GM21423 (cell line): ENCODE data around the gene EIF4G3.
A peak's percentile ranks its signal among the peaks of the same experiment; 100 is the strongest.
"Not testable (repeated sequence)": the region's sequence is repeated elsewhere in the genome, so short reads cannot be mapped to it uniquely, and the experiment has no call there.

Experiments used
- ATAC-seq: cut with Tn5 transposase; IDR thresholded peaks from one replicate; pipeline ENCODE4 v1.9.1; 2021; ENCODE audit warnings: mild to moderate bottlenecking, moderate library complexity; ENCODE audit not compliant: unreplicated experiment

The EIF4G3 gene, protein sequence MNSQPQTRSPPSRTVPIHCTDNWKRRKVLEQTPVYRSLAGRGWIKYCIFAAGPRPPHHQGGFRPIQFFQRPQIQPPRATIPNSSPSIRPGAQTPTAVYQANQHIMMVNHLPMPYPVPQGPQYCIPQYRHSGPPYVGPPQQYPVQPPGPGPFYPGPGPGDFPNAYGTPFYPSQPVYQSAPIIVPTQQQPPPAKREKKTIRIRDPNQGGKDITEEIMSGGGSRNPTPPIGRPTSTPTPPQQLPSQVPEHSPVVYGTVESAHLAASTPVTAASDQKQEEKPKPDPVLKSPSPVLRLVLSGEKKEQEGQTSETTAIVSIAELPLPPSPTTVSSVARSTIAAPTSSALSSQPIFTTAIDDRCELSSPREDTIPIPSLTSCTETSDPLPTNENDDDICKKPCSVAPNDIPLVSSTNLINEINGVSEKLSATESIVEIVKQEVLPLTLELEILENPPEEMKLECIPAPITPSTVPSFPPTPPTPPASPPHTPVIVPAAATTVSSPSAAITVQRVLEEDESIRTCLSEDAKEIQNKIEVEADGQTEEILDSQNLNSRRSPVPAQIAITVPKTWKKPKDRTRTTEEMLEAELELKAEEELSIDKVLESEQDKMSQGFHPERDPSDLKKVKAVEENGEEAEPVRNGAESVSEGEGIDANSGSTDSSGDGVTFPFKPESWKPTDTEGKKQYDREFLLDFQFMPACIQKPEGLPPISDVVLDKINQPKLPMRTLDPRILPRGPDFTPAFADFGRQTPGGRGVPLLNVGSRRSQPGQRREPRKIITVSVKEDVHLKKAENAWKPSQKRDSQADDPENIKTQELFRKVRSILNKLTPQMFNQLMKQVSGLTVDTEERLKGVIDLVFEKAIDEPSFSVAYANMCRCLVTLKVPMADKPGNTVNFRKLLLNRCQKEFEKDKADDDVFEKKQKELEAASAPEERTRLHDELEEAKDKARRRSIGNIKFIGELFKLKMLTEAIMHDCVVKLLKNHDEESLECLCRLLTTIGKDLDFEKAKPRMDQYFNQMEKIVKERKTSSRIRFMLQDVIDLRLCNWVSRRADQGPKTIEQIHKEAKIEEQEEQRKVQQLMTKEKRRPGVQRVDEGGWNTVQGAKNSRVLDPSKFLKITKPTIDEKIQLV (N-terminal part only)

DNA sequence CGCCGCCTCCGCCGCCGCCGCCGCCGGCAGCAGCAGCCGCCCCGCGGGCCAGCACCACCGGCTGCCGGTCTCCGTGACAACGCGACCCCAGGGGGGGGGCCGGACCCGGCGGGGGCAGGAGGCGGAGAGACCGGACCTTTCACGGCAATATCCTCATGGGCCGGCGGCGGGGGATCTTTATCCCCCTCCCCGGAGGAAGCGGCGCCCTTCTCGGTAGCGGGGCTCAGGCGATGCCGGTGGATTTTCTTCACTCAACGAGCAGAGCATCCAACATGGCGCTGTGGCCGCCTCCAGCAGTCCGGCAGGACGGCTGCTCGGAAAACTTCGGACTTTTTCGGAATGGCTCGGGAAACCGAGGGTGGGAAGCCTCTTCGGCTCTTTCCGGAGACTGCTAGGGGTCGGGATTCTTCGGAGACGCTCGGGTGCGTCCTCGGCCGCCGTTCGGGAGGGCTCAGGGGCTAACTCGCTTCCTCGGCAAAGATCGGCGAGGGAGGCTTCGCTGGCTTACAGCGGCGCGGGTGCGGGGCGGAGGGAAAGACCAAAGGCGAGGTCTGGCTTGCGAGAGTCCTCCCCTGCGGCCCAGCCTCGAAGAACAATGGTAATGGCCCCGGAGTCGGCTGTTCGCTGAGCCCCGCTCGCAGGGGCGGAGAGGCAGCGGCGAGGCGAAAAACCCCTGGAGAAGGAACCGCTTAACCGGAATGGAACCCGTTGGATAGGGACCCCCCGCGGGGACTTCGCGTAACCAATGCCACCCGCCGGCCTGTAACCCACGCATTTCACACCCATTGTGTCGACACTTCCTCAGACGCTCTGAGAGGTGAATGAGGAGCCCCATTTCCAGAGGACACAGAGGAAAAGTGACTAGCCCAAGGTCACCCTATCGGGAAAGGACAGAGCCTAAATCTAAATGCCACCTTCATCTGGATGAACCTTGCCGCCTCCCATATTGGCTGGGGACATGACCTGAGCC is at the start of gene EIF4G3:
EIF4G3 (minus strand) TSS at position 312 of the 970 bp plus-strand sequence. CDS start 174,155 bp downstream, outside the sequence.
- ATAC-seq: peak; percentile 92

DNA sequence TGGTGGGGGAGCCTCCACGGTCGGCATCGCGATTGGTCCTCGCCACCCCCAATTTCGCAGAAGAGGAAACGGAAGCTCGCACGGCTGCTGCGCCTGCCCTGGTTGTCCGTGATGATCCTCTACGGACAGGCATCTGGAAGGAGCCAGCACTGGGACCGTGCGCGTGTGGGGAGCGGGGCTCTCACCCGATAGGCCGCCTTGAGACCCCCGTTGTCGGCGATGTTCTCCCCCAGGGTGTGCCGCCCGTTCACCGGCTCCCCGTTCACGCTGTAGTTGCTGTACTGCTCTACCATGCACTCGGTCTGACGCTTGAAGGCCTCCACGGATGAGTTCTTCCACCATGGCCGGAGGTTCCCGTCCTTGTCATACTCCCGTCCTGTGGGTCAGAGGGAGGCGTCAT is 48.4 kb upstream of the EIF4G3 start:
- ATAC-seq: no peak

DNA sequence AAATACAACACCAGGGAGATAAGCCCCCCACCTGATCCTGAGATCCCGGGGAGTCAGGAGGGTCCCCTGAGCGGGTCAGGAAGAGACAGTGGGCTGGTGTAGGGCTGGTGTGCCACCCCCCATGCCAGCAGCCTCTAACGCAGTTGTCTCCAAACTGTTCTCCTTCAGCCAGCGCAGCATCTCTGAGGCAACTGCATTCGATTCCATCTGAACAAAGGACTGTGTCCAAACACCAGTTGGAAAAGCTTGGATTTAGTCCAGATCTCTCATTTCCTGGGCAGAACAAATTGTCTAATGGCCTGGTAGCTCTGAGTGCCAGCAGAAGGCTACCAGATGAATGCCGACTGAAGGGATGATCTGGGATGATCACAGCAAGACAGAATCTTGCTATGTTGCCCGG is 44.1 kb upstream of the EIF4G3 start:
- no peak for ATAC-seq

DNA sequence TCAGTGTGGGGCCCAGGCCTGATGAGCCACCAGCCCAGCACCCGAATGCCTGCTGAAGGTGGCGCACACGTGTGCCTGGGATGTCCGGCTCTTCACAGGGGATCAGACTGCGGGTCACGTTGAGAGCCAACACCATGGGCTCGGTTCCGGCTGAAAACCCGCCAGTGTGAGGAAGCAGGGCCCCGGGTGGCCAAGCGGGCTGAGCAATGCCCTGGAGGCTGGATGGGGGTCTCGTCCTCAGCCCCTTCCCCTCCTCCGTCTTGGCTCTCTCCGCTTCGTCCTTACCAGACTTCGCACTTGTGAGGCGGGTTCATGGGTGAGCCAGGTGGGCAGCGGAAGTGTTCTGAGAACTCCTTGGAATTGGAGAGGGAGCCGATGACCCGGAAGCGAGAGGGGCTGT is 43.0 kb upstream of the EIF4G3 start:
- ATAC-seq: no peak

DNA sequence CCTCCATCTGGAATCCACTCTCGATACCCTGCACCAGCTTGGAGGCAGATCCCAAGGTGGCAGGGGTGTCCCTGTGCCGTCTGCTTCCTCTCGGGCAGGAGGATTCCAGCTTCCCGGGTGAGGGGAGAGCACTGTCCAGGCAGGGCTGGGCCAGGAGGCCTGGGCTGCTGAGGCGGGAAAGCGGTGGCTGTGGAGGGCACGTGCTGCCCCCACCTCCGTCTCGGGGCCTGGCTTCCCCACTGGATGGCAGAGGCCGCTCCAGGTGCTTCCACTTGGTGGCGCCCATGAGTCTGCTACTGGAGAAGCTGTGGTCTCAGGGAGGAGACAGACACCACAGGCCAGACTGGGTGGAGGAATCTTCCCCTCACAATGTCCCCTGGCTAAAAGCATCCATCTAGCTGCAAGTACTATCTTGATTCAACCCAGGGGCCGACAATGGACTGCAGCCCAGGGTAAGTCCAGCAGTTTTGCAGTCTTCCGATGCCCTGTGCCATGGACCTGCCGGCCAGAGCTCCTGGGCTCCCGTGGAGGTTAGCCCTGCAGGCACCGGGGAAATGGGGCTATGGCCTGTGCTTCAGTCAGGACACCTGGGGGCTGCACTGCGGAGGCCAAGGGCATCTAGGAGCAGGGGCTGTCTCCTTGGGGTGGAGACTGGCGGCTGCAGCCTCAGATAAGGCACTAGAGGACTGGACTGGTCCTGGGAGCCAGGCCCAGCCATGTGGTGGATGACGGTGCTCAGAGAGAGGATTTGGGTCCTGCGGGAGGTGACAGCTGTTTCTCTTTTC is 41.3 kb upstream of the EIF4G3 start:
- ATAC-seq: no peak

DNA sequence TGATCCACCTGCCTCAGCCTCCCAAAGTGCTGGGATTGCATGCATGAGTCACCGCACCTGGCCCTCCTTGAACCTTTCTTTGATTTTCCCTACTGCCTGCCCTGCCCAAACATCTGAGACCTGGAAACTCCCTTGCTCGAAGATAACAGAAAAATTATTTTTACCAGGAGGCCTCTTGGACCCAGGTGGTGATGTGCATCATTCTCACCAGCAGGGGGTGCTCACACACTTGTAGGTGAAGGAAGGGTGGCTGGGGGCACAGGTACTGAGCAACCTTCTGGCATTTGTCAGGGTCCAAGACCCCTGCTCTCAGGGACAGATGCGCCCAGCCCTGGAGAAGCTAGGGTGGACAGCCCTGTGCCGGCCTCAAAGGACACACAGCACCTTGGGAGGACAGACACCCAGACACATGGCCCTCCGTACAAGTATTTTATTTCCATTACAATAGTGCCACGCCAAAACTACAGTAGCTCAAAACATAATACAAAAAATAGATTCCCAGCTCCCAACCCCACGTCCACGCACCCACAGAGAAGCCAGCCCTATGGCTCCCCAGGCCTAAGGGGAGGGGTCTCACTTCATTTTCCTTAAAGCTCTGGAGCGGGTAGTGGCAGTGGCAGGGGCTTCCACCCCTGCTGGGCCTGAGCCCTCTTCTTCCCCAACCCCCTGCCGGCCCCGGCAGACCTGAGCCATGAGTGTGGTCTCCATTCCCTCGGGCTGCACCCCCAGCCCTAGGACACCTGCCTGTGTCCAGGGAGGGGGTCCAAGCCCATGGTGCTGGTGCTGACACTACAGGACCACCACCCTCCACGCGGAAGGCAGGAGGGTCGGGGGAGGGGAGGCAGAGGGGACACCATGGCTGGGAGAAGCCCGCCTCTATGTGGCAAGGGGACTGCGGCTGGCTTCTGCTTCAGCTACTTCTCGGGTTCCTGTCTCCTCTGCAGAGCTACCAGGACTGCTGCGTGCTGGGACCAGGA is 40.4 kb upstream of the EIF4G3 start:
- ATAC-seq: no peak

DNA sequence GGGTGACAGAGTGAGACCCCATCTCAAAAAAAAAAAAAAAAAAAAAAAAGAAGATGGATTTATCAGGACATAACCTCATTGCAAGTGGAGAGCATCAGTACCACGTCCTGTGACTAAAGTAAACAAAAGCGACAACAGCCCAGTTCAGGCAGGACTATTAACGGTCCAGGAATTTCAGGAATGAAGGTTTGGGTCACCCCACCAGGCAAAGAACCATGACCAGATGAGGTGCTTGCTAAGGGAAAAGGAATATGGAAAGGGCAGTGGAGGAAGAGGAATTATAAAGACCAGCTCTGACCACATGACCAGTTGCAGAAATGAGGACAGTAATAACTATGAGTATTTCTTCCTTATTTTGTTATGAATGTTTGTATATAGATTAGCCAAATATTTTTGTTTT is 35.4 kb upstream of the EIF4G3 start:
- ATAC-seq: no peak

DNA sequence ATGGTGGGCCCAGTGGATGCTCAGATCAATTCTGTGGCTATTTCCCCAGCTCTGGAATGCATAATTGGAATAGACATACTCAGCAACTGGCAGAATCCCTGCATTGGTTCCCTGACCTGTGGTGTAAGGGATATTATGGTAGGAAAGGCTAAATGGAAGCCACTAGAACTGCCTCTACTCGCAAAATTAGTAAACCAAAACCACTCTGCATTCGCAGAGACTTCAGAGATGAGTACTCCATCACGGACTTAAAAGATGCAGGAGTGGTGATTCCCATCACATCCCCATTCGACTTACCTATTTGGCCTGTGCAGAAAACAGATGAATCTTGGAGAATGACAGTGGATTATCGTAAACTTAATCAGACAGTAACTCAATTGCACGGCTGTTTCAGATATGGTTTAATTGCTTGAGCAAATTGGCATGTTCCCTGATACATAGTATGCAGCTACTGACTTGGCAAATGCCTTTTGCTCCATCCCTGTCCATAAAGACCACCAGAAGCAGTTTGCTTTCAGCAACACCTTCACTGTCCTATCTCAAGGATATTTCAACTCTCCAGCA is 31.5 kb upstream of the EIF4G3 start:
- ATAC-seq: not testable (repeated sequence)

DNA sequence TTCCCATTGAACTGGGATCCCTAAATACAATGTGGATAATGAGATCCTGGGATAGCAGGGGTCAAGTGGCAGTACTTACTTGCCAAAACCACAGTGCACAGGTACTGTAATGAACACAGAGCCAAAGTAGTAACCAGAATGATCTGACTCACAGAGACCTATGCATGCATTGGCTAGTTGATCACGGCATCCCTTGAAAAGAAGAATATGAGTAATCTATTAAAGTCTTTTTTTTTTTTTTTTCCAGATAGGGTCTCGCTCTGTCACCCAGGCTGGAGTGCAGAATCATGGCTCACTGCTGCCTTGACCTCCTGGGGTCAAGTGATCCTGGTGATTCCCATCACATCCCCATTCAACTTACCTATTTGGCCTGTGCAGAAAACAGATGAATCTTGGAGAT is 29.4 kb upstream of the EIF4G3 start:
- no peak for ATAC-seq

DNA sequence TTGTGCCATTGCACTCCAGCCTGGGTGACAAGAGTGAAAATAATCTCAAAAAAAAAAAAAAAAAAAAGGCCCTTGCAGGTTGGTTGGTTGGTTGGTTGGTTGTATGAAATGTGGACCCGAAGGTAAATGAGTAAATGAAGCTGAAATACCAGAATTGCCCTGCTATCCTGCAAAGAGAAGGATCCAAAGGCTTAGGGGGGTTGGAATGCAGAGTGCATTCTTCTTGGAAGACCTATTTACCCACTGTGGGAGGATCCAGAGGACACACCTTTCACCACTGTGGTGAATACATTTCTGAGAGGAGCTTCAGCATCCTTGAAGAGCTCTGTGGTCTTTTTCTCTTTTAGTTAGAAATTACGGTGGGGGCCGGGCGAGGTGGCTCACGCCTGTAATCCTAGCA is 28.7 kb upstream of the EIF4G3 start:
- ATAC-seq: no peak

DNA sequence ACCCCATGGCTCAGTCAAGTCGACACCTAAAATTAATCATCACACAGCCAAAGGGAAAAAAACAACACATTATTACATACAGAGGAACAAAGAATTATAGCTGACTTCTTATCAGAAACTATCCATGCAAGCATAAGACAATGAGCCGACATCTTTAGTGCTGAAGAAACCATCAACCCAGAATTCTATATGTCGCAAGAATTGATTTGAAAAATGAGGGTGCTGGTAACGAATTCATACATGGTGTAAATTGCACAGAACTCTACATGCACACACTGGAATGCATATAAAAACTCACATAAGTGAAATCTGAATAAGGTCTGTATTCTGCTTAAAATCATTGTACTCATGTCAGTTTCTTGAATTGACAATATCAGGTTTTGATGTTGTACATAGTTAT is 25.0 kb upstream of the EIF4G3 start:
- ATAC-seq: no peak

DNA sequence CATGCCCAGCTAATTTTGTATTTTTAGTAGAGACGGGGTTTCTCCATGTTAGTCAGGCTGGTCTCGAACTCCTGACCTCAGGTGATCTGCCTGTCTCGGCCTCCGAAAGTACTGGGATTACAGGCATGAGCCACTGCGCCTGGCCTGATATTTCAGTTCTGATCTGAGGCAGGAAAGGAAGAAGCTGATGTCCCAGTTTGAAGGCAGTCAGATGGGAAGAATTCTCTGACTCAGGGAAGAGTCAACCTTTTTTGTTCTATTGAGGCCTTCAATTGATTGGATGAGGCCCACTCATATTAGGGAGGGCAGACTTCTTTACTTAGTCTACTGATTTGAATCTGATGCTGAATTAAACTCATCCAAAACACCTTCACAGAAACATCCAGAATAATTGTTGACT is 24.5 kb upstream of the EIF4G3 start:
- ATAC-seq: not testable (repeated sequence)

DNA sequence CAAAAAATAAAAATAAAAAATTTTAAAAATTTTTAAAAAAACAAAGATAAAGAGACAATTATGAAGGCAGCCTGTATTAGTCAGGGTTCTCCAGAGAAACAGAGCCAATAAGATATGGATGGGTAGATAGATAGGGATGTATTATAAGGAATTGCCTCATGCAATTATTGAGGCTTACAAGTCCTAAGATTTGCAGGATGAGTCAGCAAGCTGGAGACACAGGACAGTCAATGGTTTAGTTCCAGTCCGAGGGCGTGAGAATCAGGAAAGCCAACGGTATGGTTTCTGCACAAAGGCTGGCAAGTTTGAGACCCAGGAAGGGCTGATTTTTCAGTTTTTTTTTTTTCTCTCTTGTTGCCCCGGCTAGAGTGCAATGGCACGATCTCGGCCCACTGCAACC is 24.1 kb upstream of the EIF4G3 start:
- no peak for ATAC-seq

DNA sequence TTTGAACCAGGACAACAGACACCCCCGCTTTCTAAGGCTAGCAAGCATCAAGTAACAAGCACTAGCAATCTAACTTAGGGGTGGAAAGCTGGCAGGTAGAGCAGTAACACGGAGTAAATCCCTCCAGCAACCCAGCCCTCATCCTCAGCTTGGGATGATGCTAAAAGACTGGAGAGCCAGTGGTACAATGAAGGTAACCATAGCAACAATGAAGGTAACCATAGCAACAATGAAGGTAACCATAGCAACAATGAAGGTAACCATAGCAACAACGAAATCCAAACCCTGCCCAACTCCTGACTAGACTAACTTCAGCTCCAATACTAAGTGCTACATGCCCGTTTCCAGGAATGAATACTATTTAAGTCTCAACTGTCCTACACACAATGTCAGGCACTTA is 22.2 kb upstream of the EIF4G3 start:
- no peak for ATAC-seq

DNA sequence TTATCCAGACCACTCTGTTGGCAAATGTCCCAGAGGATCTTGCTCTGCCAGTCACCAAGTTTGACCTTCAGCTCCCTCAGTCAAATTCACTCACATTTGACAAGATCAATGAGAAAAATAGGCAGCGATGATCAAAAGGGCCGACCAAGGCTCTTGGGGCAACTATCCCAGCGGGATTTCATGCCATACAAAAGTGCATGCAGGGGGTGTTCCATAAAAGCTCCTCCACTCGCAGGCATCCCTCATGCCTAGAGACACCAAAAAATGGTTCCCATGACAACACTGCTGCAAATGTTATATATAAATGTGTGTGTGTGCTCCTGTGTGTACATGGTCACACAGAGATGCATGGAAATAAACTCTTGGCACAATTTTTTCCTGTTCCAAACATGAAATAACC is 16.2 kb upstream of the EIF4G3 start:
- ATAC-seq: no peak

DNA sequence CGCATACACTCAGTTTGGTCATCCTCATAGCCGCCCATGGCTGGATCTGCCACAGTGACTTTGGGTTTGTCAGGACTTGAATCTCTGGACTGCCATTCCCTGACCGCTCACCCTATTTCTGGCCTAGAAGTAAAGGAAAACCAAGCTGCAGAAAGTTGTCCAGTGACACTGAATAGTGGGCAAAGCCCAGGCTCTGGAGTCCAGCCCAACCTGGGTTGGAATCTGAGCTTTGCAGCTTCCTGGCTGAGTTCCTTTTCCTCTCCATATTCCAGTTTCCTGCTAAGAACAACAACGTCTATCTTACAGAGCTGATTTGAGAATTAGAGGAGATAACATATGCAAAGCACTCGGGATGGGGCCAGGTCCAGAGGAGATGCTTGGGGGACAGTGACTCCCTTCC is 15.6 kb upstream of the EIF4G3 start:
- ATAC-seq: no peak

DNA sequence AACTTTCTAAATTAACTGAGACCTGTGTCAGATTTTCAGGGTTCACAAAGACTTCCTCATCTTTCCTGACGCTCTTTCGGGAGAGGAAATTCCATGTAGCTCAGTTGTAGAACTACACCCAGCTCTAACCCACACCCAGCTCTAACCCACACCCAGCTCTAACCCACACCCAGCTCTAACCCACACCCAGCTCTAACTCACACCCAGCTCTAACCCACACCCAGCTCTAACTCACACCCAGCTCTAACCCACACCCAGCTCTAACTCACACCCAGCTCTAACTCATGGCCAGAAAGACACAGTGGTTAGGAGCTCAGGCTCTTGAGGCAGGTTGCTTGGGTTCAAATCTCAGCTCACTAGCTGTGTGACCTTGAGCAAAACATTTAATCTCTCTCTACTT is 14.1 kb upstream of the EIF4G3 start:
- ATAC-seq: not testable (repeated sequence)

DNA sequence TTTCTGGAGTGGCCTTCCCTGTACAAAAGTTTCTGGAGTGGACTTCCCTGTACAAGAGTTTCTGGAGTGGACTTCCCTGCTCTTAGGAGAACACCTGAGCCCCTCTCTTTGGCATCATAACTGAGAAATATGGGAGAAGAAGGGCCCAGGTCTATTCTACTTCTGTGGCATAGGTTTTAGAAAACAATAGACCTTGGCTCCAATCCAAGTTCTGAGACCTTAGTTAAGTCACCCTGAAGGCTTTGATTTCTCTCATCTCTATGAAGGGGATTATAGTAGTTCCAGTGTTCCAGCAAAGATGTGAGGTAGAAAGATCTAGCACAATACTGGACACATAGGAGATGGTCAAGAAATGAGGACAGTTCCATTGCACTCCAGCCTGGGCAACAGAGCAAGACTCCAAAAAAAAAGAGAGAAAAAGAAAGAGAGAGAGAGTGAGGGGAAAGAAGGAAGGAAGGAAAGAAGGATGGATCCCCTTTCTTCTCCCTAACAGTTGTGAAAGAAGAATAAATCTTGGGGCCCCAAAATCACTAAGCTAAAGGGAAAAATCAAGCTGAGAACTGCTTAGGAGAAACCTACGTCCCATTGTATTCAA is 13.3 kb upstream of the EIF4G3 start:
- no peak for ATAC-seq
